Thoracic aorta (tissue), 2 donors: ENCODE results near the gene DUSP8. TPM values are rescaled to one million over a fixed set of nuclear protein-coding genes. Genes with fewer than 3 reads are reported as not detected.

Experiments
- ATAC-seq: fragments of 150-250 bp; one replicate; pipeline ENCODE4 v1.8.0; 2017; ENCODE audit warnings: low read depth; ENCODE audit not compliant: insufficient number of reproducible peaks, low FRiP score
- DNase-seq: peaks from one replicate; pipeline ENCODE4 v3.0.0-alpha.2; 2020; ENCODE audit warnings: low spot score
- H3K27ac ChIP-seq, 2 donors: fragments of 200-600 bp; sonication (generic); 1 replicate in 1 of 2; 2 replicates in 1 of 2; pipeline ENCODE4 v1.5.1; 2016; ENCODE audit warnings: mild to moderate bottlenecking in 2 of 2, moderate library complexity in 2 of 2
- H3K27me3 ChIP-seq: fragments of 200-600 bp; sonication (generic); replicated peaks from 2 replicates; pipeline ENCODE4 v1.6.0; 2016; ENCODE audit warnings: mild to moderate bottlenecking; ENCODE audit not compliant: insufficient read depth
- H3K36me3 ChIP-seq: fragments of 200-600 bp; sonication (generic); one replicate; pipeline ENCODE4 v1.5.1; 2016
- H3K4me1 ChIP-seq, 2 donors: fragments of 200-600 bp; sonication (generic); 1 replicate in 1 of 2; 2 replicates in 1 of 2; pipeline versions ENCODE4 v1.5.1 to v1.6.0; 2016; ENCODE audit warnings: low read depth in 2 of 2, mild to moderate bottlenecking in 1 of 2; ENCODE audit not compliant: control insufficient read depth in 1 of 2
- H3K4me3 ChIP-seq: fragments of 200-600 bp; sonication (generic); 2 replicates; pipeline ENCODE4 v1.5.1; 2016; ENCODE audit warnings: mild to moderate bottlenecking
- H3K9me3 ChIP-seq: fragments of 200-600 bp; sonication (generic); 2 replicates; pipeline ENCODE4 v1.5.1; 2016
- total RNA-seq, 2 donors: library from RNA; depleted of rRNA; stranded (reverse); fragments of >200 nt; gene quantifications; one replicate each; pipeline versions ENCODE4 v1.1.0 to v1.2.3, GENCODE V29; 2016
- TF ChIP-seq, protein P1 (sequence below): fragments of 200-600 bp; sonication (generic); IDR thresholded peaks from one replicate; pipeline ENCODE4 v1.5.1; 2019; ENCODE audit warnings: antibody characterized with exemption

The DUSP8 gene
- total RNA-seq, 2 donors from 2014 or later: 3.7 to 7.6 TPM

DNA sequence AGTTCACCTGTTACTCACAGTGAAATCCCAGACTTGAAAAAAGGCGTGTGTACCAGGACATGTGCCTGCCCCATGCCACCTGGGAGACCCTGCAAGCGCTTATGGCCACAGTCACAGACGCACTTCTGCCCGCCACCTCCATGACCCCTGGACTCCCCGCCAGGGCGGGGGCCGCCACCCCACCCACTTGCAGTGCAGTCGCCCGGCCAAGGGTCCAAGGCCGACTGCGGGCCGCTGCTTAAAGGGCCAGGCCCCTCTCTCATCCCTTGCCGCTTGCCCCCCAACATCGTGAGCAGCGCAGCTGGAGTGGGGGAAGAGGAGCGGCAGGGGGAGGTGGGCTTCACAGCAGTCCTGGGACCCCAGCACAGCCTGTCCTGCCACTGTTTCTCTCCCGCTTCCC, 10.8 kb downstream of the DUSP8 start:
- H3K9me3 ChIP-seq: no peaks in the 10 kb centered on the region
- peaks cover 18 to 58% of the 10 kb centered on the region in 2 donors for H3K4me1 ChIP-seq
- no peak overlapping the region for H3K4me3 ChIP-seq
- DNase-seq (no peak), ATAC-seq (no peak)
- TF ChIP-seq, protein P1, sequence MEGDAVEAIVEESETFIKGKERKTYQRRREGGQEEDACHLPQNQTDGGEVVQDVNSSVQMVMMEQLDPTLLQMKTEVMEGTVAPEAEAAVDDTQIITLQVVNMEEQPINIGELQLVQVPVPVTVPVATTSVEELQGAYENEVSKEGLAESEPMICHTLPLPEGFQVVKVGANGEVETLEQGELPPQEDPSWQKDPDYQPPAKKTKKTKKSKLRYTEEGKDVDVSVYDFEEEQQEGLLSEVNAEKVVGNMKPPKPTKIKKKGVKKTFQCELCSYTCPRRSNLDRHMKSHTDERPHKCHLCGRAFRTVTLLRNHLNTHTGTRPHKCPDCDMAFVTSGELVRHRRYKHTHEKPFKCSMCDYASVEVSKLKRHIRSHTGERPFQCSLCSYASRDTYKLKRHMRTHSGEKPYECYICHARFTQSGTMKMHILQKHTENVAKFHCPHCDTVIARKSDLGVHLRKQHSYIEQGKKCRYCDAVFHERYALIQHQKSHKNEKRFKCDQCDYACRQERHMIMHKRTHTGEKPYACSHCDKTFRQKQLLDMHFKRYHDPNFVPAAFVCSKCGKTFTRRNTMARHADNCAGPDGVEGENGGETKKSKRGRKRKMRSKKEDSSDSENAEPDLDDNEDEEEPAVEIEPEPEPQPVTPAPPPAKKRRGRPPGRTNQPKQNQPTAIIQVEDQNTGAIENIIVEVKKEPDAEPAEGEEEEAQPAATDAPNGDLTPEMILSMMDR: no peak
- H3K27me3 ChIP-seq: no peaks in the 10 kb centered on the region
- peaks cover 29% of the 10 kb centered on the region for H3K36me3 ChIP-seq
- H3K27ac ChIP-seq: peak overlapping the region in 1 of 2 donors; percentile 100

DNA sequence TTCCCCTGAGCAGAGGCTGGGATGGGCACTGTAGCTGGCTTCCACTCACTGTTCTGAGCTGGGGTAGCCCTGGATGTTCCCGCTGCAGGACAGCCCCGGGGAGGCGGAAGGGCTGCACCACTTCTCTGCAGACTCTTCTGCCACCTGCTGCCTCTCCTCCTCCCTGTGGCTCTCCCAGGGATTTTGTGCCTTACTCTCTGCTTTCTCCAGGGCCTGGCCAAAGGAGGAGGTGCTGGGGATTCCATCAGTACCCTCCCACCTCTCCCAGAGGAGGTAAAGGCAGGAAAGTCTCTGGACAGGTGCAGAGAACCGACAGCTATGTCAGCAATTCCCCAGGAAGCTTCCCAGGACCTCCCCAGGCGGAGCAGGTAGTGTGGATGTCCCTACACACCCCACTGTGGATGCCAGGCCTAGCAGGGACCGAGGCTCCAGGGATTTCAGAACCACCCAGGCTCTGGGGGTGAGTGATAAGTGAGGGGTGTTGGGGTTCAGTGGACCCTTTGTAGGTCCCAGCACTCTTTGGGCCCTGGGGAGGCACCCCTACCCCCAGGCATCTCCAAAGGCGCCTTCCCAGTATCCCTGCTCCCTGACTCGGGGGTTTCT, 11.3 kb downstream of the DUSP8 start:
- TF ChIP-seq, protein P1: no peak
- DNase-seq (no peak), ATAC-seq (no peak)
- Histone ChIP-seq H3K36me3 (peaks cover 29% of the 10 kb centered on the region), H3K9me3 (no peaks in the 10 kb centered on the region), H3K4me1 (peaks cover 18 to 54% of the 10 kb centered on the region in 2 donors), H3K27me3 (no peaks in the 10 kb centered on the region), H3K4me3 (no peak overlapping the region), H3K27ac (peak overlapping the region; percentile 75 to 100)

DNA sequence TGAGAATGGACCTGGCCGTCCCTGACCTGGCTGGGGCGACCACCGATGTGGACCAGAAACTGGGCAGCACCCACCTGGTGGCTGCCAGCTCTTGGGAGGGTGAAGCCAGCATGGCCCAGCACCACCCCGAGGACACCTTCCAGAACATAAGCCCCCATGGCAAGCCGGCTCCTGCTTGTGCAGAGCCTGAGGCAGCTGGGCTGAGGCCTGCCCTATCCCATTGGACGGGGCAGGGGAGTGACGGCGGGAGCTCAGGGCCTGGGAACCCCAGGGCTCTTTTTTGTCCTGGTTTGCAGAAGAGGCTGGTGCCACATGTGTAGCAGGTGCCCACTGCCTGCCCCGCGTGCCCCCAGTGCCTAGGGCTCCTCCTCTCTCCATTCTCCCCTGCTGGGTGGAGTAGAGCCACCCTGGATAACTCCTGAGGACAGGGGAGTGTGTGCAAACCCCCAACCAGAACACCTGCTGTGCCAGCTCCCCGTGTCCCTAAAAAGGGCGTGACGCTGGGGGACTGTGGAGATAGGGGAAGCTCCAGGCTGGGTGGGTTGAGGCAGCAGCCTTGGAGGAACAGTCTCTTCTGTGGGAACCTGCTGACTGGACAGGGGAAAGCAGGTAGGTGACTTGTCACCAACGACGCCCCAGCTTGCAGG, 11.9 kb downstream of the DUSP8 start:
- DNase-seq (no peak), ATAC-seq (no peak)
- TF ChIP-seq, protein P1: no peak
- Histone ChIP-seq H3K27ac (peak overlapping the region; percentile 75 to 100), H3K9me3 (no peaks in the 10 kb centered on the region), H3K4me3 (peak overlapping the region; percentile 68), H3K36me3 (peaks cover 29% of the 10 kb centered on the region), H3K27me3 (no peaks in the 10 kb centered on the region), H3K4me1 (peaks cover 18 to 47% of the 10 kb centered on the region in 2 donors)

DNA sequence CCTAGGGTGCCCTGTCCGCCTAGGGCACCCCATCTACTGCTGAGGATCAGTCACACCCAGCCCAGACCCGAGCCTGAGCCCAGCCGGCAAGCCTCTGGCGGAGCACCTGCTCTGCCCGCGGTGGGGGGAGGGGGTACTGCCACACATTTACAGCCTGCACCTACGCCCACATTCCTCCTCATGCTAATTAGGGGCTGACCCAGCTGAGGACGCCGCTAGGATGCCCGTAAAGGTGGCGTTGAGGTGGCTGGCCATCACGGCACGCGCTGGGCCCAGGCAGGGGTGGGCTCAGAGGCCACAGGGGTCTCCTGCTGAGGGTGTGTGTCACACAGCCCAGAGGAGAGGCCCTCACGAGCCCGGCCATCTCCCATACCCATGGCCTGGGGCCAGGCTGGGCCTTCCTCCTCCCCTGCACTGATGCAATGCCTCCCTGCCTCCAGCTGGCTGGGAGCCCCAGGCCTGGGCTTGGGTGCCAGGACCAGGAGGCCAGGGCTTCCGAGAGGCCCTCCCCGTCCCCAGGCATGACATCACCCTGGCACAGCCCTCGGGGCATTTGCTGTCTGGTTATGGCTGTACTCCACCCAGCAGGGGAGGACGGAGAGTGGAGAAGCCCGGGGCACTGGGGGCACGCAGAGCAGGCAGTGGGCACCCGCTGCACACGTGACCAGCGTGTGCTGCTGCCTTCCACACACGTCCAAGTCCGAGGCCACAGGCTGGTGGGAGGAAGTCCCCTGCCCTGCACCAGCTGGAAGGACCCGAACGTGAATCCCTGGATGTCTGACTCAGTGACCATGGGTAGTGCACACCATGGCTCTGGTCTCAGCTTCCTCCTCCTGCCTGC, 12.7 kb downstream of the DUSP8 start:
- ATAC-seq: peak; percentile 84
- H3K4me1 ChIP-seq: peaks cover 18 to 42% of the 10 kb centered on the region in 2 donors
- H3K27ac ChIP-seq: peak overlapping the region; percentile 97 to 100
- TF ChIP-seq, protein P1: no peak
- peak overlapping the region; percentile 68 for H3K4me3 ChIP-seq
- H3K9me3 ChIP-seq: no peaks in the 10 kb centered on the region
- peak; percentile 94 for DNase-seq
- H3K27me3 ChIP-seq: no peaks in the 10 kb centered on the region
- H3K36me3 ChIP-seq: peaks cover 29% of the 10 kb centered on the region

DNA sequence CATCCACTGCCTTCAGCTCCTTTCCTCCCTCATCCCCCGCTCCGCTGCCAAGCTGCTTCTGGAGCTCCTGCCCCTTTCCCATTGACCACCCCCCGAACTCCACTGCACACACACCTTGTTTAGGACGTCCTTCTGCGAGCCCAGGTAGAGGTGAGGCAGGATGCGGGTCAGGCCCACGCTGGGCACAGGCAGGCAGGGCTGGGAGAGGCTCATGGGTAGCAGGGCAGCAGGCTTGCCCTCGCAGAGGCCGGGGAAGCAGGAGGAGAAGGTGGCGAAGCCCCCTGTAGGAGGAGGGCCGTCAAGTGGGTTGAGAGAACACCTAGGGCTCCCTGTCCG, 13.3 kb downstream of the DUSP8 start:
- DNase-seq: no peak
- no peaks in the 10 kb centered on the region for H3K27me3 ChIP-seq
- peaks cover 22 to 42% of the 10 kb centered on the region in 2 donors for H3K4me1 ChIP-seq
- TF ChIP-seq, protein P1: no peak
- peak overlapping the region; percentile 97 to 100 for H3K27ac ChIP-seq
- peak overlapping the region; percentile 68 for H3K4me3 ChIP-seq
- no peaks in the 10 kb centered on the region for H3K9me3 ChIP-seq
- no peak for ATAC-seq
- H3K36me3 ChIP-seq: peaks cover 29% of the 10 kb centered on the region
